HepG2 (cell line): ENCODE data around the gene ACSL4. TPM values are rescaled to one million over a fixed set of nuclear protein-coding genes. Genes with fewer than 3 reads are reported as not detected.

Experiments used
- ARNTL ChIP-seq: sonication (generic); formaldehyde crosslinking; IDR thresholded peaks from 2 replicates; pipeline ENCODE4 v1.4.0; 2020; ENCODE audit warnings: mild to moderate bottlenecking, missing genetic modification reagents
- ATAD3A ChIP-seq: sonication (generic); formaldehyde crosslinking; IDR thresholded peaks from 2 replicates; pipeline ENCODE4 v1.4.0; 2020; ENCODE audit warnings: missing genetic modification reagents
- ATF1 ChIP-seq: IDR thresholded peaks from 2 replicates; pipeline ENCODE4 v1.6.1; 2016; ENCODE audit warnings: mild to moderate bottlenecking, control low read depth
- CENPX ChIP-seq: sonication (generic); formaldehyde crosslinking; IDR thresholded peaks from 2 replicates; pipeline ENCODE4 v1.9.0; 2021; ENCODE audit warnings: mild to moderate bottlenecking, missing genetic modification reagents, moderate library complexity
- FOSL1 ChIP-seq: sonication (generic); formaldehyde crosslinking; IDR thresholded peaks from 2 replicates; pipeline ENCODE4 v1.9.0; 2021; ENCODE audit warnings: missing genetic modification reagents, borderline replicate concordance
- HOXA5 ChIP-seq: sonication (generic); formaldehyde crosslinking; IDR thresholded peaks from 2 replicates; pipeline ENCODE4 v1.4.0; 2020; ENCODE audit warnings: missing genetic modification reagents
- HOXD1 ChIP-seq: sonication (generic); formaldehyde crosslinking; IDR thresholded peaks from 2 replicates; pipeline ENCODE4 v1.5.0; 2020; ENCODE audit warnings: missing genetic modification reagents
- IRX3 ChIP-seq: sonication (generic); formaldehyde crosslinking; IDR thresholded peaks from 2 replicates; pipeline ENCODE4 v1.8.1; 2023; ENCODE audit warnings: mild to moderate bottlenecking, low read depth, missing genetic modification reagents, borderline replicate concordance
- KMT2A ChIP-seq: sonication (generic); formaldehyde crosslinking; IDR thresholded peaks from 2 replicates; pipeline ENCODE4 v1.4.0; 2020; ENCODE audit warnings: missing genetic modification reagents
- MXD4 ChIP-seq: IDR thresholded peaks from 2 replicates; pipeline ENCODE4 v1.6.1; 2016; ENCODE audit warnings: mild to moderate bottlenecking, missing biosample characterization, missing genetic modification reagents
- POLR2A ChIP-seq, 2 experiments: IDR thresholded peaks; 2 replicates each; pipeline ENCODE4 v1.6.1; 2011; ENCODE audit warnings: low read depth in 2 of 2, low read length in 2 of 2, mild to moderate bottlenecking in 1 of 2, moderate library complexity in 1 of 2; ENCODE audit not compliant: insufficient read depth in 1 of 2
- TBL1XR1 ChIP-seq: fragments of 150-350 bp; IDR thresholded peaks from 2 replicates; pipeline ENCODE4 v1.6.1; 2014; ENCODE audit warnings: borderline replicate concordance, low read length; ENCODE audit not compliant: partially characterized antibody
- ZFP90 ChIP-seq: sonication (generic); formaldehyde crosslinking; IDR thresholded peaks from 2 replicates; pipeline ENCODE4 v1.8.0; 2022; ENCODE audit warnings: missing genetic modification reagents, mild to moderate bottlenecking, inconsistent platforms, borderline replicate concordance
- ZNF235 ChIP-seq: sonication (generic); formaldehyde crosslinking; IDR thresholded peaks from 2 replicates; pipeline ENCODE4 v1.8.1; 2023; ENCODE audit warnings: mild to moderate bottlenecking, missing genetic modification reagents, borderline replicate concordance
- ZNF577 ChIP-seq: sonication (generic); formaldehyde crosslinking; IDR thresholded peaks from 2 replicates; pipeline ENCODE4 v1.4.0; 2020; ENCODE audit warnings: mild to moderate bottlenecking, low read depth, missing genetic modification reagents, borderline replicate concordance
- ZNF75D ChIP-seq: sonication (generic); formaldehyde crosslinking; IDR thresholded peaks from 2 replicates; pipeline ENCODE4 v1.8.1; 2023; ENCODE audit warnings: missing genetic modification reagents, mild to moderate bottlenecking, borderline replicate concordance
- ZSCAN21 ChIP-seq: sonication (generic); formaldehyde crosslinking; IDR thresholded peaks from 2 replicates; pipeline ENCODE4 v1.8.0; 2022; ENCODE audit warnings: mild to moderate bottlenecking, missing genetic modification reagents, moderate library complexity, borderline replicate concordance
- polyA plus RNA-seq, 8 experiments: library from polyadenylated mRNA; depleted of rRNA in 3 of 8; stranded (reverse) in 7 of 8; unstranded in 1 of 8; fragments of >200 nt; fragmentation: Illumina TruSeq in 4 of 8; extraction: Trizol in 4 of 8; gene quantifications; 2 replicates each; pipeline versions ENCODE4 v1.2.1 to v1.2.3, GENCODE V29; 2011 to 2016; ENCODE audit warnings: low read depth in 4 of 8, missing spikeins in 1 of 8, mixed read lengths in 1 of 8; ENCODE audit not compliant: insufficient read depth in 1 of 8
- total RNA-seq, 5 experiments: library from RNA; depleted of rRNA; stranded (reverse); fragments of >200 nt; fragmentation: Illumina TruSeq; extraction: Trizol; gene quantifications; 2 replicates each; pipeline ENCODE4 v1.2.3, GENCODE V29; 2016; ENCODE audit warnings: low read depth in 1 of 5
- TF ChIP-seq, protein P1 (sequence below): sonication (generic); IDR thresholded peaks from 2 replicates; pipeline ENCODE4 v1.6.1; 2016; ENCODE audit warnings: low read depth, borderline replicate concordance
- TF ChIP-seq, protein P2 (sequence below): IDR thresholded peaks from 2 replicates; pipeline ENCODE4 v1.6.1; 2016; ENCODE audit warnings: low read depth, control low read depth
- TF ChIP-seq, protein P3 (sequence below): sonication (generic); formaldehyde crosslinking; IDR thresholded peaks from 2 replicates; pipeline ENCODE4 v1.4.0; 2020; ENCODE audit warnings: mild to moderate bottlenecking, missing genetic modification reagents
- TF ChIP-seq, protein P4 (sequence below): sonication (generic); formaldehyde crosslinking; IDR thresholded peaks from 2 replicates; pipeline ENCODE4 v1.5.0; 2020; ENCODE audit warnings: mild to moderate bottlenecking, missing genetic modification reagents
- TF ChIP-seq, protein P5 (sequence below): sonication (generic); formaldehyde crosslinking; conservative IDR thresholded peaks from 2 replicates; pipeline ENCODE4 v1.4.0; 2020; ENCODE audit warnings: missing genetic modification reagents

The ACSL4 gene
- total and polyA plus RNA-seq, 2 of the 13 experiments (the other 11 are each of a cell fraction or from before 2014, with no cell fraction given) = 207 to 316 TPM

DNA sequence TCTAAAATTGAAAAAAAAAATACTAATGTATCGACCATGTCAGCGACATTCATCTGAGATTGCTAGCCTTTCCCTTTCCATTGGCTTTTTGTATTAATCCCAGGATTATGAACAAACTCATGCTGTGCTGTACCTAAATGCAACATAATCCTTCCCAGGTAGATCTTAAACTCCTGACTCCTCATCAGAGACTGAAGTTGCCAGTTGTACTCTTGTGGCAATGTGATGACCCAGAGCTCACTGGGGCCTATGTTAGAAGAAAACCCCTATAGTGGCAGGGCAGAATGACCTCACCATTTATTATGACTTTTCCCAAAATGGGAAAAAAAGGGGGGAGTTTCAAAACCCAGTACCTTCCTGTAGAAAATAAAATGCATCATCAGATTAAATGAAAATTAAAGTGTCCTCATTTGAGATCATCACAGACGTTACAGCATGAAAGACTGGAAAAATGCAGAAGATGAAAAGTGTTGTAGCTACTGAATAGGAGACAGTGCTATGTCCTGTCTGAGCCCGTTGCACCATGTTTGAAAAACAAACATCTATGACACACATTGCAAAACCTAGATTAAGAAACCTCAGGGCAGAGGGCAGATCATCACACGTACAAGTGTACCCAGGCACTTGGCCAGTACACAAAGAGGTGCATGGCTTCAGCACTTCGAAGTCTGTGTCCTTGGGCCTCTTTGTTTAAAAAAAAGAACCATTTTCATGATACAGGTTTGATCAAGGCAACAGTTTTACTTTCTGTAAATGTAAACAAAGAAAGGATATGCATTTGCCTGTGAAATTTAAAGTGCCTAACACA is 6.8 kb upstream of the ACSL4 start (continued):
- TF ChIP-seq, protein P1, sequence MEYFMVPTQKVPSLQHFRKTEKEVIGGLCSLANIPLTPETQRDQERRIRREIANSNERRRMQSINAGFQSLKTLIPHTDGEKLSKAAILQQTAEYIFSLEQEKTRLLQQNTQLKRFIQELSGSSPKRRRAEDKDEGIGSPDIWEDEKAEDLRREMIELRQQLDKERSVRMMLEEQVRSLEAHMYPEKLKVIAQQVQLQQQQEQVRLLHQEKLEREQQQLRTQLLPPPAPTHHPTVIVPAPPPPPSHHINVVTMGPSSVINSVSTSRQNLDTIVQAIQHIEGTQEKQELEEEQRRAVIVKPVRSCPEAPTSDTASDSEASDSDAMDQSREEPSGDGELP = peak; percentile 40; the same call in 1 of the 2 replicates
- TF ChIP-seq KMT2A (CRISPR knock-in tag) = 0 out of 2 replicates have a peak, but pooled peaks have one; percentile 27
- TF ChIP-seq TBL1XR1 = peak; percentile 88
- no peak for TF ChIP-seq ZNF577 (CRISPR knock-in tag)
- TF ChIP-seq HOXD1 (CRISPR knock-in tag) = peak; percentile 83
- no peak for TF ChIP-seq CENPX (CRISPR knock-in tag)
- TF ChIP-seq, protein P2, sequence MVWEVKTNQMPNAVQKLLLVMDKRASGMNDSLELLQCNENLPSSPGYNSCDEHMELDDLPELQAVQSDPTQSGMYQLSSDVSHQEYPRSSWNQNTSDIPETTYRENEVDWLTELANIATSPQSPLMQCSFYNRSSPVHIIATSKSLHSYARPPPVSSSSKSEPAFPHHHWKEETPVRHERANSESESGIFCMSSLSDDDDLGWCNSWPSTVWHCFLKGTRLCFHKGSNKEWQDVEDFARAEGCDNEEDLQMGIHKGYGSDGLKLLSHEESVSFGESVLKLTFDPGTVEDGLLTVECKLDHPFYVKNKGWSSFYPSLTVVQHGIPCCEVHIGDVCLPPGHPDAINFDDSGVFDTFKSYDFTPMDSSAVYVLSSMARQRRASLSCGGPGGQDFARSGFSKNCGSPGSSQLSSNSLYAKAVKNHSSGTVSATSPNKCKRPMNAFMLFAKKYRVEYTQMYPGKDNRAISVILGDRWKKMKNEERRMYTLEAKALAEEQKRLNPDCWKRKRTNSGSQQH = peak; percentile 59; the same call in 1 of the 2 replicates
- TF ChIP-seq HOXA5 (CRISPR knock-in tag) = 0 out of 2 replicates have a peak, but pooled peaks have one; percentile 62
- peak; percentile 16; the same call in 1 of the 2 replicates for TF ChIP-seq MXD4 (CRISPR knock-in tag)
- TF ChIP-seq ZSCAN21 = peak; percentile 70; the same call in 1 of the 2 replicates
- no peak for TF ChIP-seq ZFP90 (CRISPR knock-in tag)
- TF ChIP-seq ZNF235 (CRISPR knock-in tag) = no peak
- peak; percentile 64; the same call in 1 of the 2 replicates for TF ChIP-seq ATF1 (CRISPR knock-in tag)
- 0 out of 2 replicates have a peak, but pooled peaks have one; percentile 28 for TF ChIP-seq FOSL1 (CRISPR knock-in tag)
- TF ChIP-seq ARNTL (CRISPR knock-in tag) = peak; percentile 84
- no peak for TF ChIP-seq ZNF75D (CRISPR knock-in tag)
- TF ChIP-seq IRX3 (CRISPR knock-in tag) = 0 out of 2 replicates have a peak, but pooled peaks have one; percentile 22
- TF ChIP-seq, protein P3, sequence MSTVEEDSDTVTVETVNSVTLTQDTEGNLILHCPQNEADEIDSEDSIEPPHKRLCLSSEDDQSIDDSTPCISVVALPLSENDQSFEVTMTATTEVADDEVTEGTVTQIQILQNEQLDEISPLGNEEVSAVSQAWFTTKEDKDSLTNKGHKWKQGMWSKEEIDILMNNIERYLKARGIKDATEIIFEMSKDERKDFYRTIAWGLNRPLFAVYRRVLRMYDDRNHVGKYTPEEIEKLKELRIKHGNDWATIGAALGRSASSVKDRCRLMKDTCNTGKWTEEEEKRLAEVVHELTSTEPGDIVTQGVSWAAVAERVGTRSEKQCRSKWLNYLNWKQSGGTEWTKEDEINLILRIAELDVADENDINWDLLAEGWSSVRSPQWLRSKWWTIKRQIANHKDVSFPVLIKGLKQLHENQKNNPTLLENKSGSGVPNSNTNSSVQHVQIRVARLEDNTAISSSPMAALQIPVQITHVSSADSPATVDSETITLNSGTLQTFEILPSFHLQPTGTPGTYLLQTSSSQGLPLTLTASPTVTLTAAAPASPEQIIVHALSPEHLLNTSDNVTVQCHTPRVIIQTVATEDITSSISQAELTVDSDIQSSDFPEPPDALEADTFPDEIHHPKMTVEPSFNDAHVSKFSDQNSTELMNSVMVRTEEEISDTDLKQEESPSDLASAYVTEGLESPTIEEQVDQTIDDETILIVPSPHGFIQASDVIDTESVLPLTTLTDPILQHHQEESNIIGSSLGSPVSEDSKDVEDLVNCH (CRISPR knock-in tag) = no peak
- TF ChIP-seq, protein P4, sequence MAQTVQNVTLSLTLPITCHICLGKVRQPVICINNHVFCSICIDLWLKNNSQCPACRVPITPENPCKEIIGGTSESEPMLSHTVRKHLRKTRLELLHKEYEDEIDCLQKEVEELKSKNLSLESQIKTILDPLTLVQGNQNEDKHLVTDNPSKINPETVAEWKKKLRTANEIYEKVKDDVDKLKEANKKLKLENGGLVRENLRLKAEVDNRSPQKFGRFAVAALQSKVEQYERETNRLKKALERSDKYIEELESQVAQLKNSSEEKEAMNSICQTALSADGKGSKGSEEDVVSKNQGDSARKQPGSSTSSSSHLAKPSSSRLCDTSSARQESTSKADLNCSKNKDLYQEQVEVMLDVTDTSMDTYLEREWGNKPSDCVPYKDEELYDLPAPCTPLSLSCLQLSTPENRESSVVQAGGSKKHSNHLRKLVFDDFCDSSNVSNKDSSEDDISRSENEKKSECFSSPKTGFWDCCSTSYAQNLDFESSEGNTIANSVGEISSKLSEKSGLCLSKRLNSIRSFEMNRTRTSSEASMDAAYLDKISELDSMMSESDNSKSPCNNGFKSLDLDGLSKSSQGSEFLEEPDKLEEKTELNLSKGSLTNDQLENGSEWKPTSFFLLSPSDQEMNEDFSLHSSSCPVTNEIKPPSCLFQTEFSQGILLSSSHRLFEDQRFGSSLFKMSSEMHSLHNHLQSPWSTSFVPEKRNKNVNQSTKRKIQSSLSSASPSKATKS = peak; percentile 87; the same call in 1 of the 2 replicates
- TF ChIP-seq, protein P5, sequence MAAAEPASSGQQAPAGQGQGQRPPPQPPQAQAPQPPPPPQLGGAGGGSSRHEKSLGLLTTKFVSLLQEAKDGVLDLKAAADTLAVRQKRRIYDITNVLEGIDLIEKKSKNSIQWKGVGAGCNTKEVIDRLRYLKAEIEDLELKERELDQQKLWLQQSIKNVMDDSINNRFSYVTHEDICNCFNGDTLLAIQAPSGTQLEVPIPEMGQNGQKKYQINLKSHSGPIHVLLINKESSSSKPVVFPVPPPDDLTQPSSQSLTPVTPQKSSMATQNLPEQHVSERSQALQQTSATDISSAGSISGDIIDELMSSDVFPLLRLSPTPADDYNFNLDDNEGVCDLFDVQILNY = no peak
- no peak; a peak in 1 of 4 replicates for TF ChIP-seq POLR2A (IDR thresholded peaks at IDR 0.05; ENCODE audit: insufficient read depth in 1 of 2, low read depth in 2 of 2, low read length in 2 of 2)
- no peak for TF ChIP-seq ATAD3A (CRISPR knock-in tag)
